HCT116 (cell line): Measurements from ENCODE around the gene DOCK2. TPM values are rescaled to one million over a fixed set of nuclear protein-coding genes. Genes with fewer than 3 reads are reported as not detected.
A peak's percentile ranks its signal among the peaks of the same experiment; 100 is the strongest.

ENCODE experiments used
- ATAC-seq: fragments of 200-7000 bp; cut with Tn5 transposase; 2 replicates; pipeline ENCODE4 v1.9.1; 2020; ENCODE audit warnings: mild to moderate bottlenecking, moderate library complexity
- BruUV-seq: library from RNA; stranded (reverse); fragments of 400-500 nt; replicated peaks from 2 replicates; lab custom pipeline; 2021; lab: Mats Ljungman, UMichigan
- CTCF ChIA-PET: fragments of 300-600 bp; sonication (Branson Sonifier 250); formaldehyde crosslinking; loops from one replicate; lab custom pipeline; 2021; ENCODE audit warnings: antibody characterized with exemption; lab: Charles Lee
- POLR2A ChIA-PET: fragments of 300-600, 350-600 bp; sonication (Branson Sonifier 250); formaldehyde crosslinking; loops from one replicate; lab custom pipeline; 2021; ENCODE audit warnings: antibody characterized with exemption; lab: Charles Lee
- RAD21 ChIA-PET, 2 experiments: fragments of 300-600 bp; sonication (Branson Sonifier 250); formaldehyde crosslinking; loops; one replicate each; lab custom pipeline; 2023; ENCODE audit warnings: low total read pairs in 2 of 2; ENCODE audit not compliant: uncharacterized antibody in 2 of 2, unreplicated experiment in 2 of 2, low non-redundant PET in 1 of 2; lab: Charles Lee
- DNase-seq: peaks from one replicate; pipeline ENCODE4 v3.0.0-alpha.2; 2010; ENCODE audit warnings: low read depth, low spot score
- H2AFZ ChIP-seq: fragments of 200-600 bp; shearing (Covaris generic), sonication (generic); 2 replicates; pipeline ENCODE4 v1.6.1; 2017; ENCODE audit warnings: low read depth, mixed run types, mixed read lengths, antibody characterized with exemption, low read length; ENCODE audit not compliant: poor library complexity, severe bottlenecking
- H3K27ac ChIP-seq: 2 replicates; pipeline ENCODE4 v1.5.1; 2012; ENCODE audit warnings: low read depth, low read length
- H3K27me3 ChIP-seq: fragments of 200-600 bp; sonication (generic); 2 replicates; pipeline ENCODE4 v1.6.1; 2016; ENCODE audit warnings: mixed run types, low read length, mixed read lengths; ENCODE audit not compliant: insufficient read depth
- H3K36me3 ChIP-seq, 2 experiments: fragments of 200-500 bp in 1 of 2; fragments of 200-600 bp in 1 of 2; sonication (Bioruptor generic) in 1 of 2; sonication (generic) in 1 of 2; 2 replicates each; pipeline versions ENCODE4 v1.5.1 to v1.6.1; 2014 to 2016; ENCODE audit warnings: low read length in 2 of 2, inconsistent platforms in 1 of 2, mixed read lengths in 1 of 2, mixed run types in 1 of 2; ENCODE audit not compliant: insufficient read depth in 2 of 2, control insufficient read depth in 1 of 2
- H3K4me1 ChIP-seq, 2 experiments: fragments of 200-600 bp in 1 of 2; sonication (generic) in 1 of 2; 2 replicates each; pipeline versions ENCODE4 v1.5.1 to v1.6.1; 2012 to 2017; ENCODE audit warnings: low read length in 2 of 2, inconsistent platforms in 1 of 2, mild to moderate bottlenecking in 1 of 2, mixed read lengths in 1 of 2, mixed run types in 1 of 2, moderate library complexity in 1 of 2; ENCODE audit not compliant: insufficient read depth in 2 of 2, control insufficient read depth in 1 of 2
- H3K4me2 ChIP-seq: fragments of 200-600 bp; sonication (generic); 2 replicates; pipeline ENCODE4 v1.6.1; 2017; ENCODE audit warnings: mixed run types, low read length, mixed read lengths
- H3K4me3 ChIP-seq, 2 experiments: fragments of 200-600 bp in 1 of 2; sonication (generic) in 1 of 2; replicated peaks in 1 of 2; 2 replicates each; pipeline ENCODE4 v1.5.1; 2011 to 2016; ENCODE audit warnings: low read length in 2 of 2, control low read depth in 1 of 2, low read depth in 1 of 2, mild to moderate bottlenecking in 1 of 2, mixed read lengths in 1 of 2, mixed run types in 1 of 2
- H3K79me2 ChIP-seq: fragments of 200-600 bp; sonication (generic); 2 replicates; pipeline ENCODE4 v1.6.1; 2017; ENCODE audit warnings: mild to moderate bottlenecking, mixed run types, low read length, moderate library complexity, mixed read lengths; ENCODE audit not compliant: insufficient read depth
- H3K9ac ChIP-seq: fragments of 200-600 bp; sonication (generic); 2 replicates; pipeline ENCODE4 v1.6.1; 2016; ENCODE audit warnings: low read length, mixed read lengths
- H3K9me2 ChIP-seq: fragments of 200-600 bp; sonication (generic), shearing (Covaris generic); 2 replicates; pipeline ENCODE4 v1.6.1; 2017; ENCODE audit warnings: mixed run types, mild to moderate bottlenecking, moderate library complexity; ENCODE audit not compliant: insufficient read depth
- H3K9me3 ChIP-seq, 2 experiments: fragments of 200-500 bp in 1 of 2; fragments of 200-600 bp in 1 of 2; sonication (Bioruptor generic) in 1 of 2; sonication (generic) in 1 of 2; 2 replicates each; pipeline ENCODE4 v1.6.1; 2014 to 2017; ENCODE audit warnings: low read length in 2 of 2, mixed read lengths in 2 of 2, inconsistent platforms in 1 of 2, low read depth in 1 of 2, mild to moderate bottlenecking in 1 of 2, mixed run types in 1 of 2, moderate library complexity in 1 of 2; ENCODE audit not compliant: control insufficient read depth in 1 of 2, insufficient read depth in 1 of 2
- H4K20me1 ChIP-seq: fragments of 200-600 bp; sonication (generic), shearing (Covaris generic); 2 replicates; pipeline ENCODE4 v1.6.1; 2017; ENCODE audit warnings: mixed run types, mild to moderate bottlenecking, moderate library complexity; ENCODE audit not compliant: insufficient read depth
- CBX3 ChIP-seq: IDR thresholded peaks from 2 replicates; pipeline ENCODE4 v1.6.1; 2012; ENCODE audit warnings: low read depth
- CTCF ChIP-seq, 3 experiments: fragments of 200-600 bp in 1 of 3; sonication (generic) in 1 of 3; IDR thresholded peaks in 2 of 3; conservative IDR thresholded peaks in 1 of 3; 2 replicates each; pipeline ENCODE4 v1.5.1; 2012 to 2017; ENCODE audit warnings: low read depth in 2 of 3, low read length in 2 of 3, antibody characterized with exemption in 1 of 3, borderline replicate concordance in 1 of 3, control low read depth in 1 of 3, mild to moderate bottlenecking in 1 of 3, mixed read lengths in 1 of 3, mixed run types in 1 of 3, moderate library complexity in 1 of 3; ENCODE audit not compliant: insufficient read depth in 1 of 3
- ELF1 ChIP-seq: IDR thresholded peaks from 2 replicates; pipeline ENCODE4 v1.6.1; 2012; ENCODE audit warnings: low read depth, borderline replicate concordance
- intact Hi-C: fragments of 100-400 bp; cut with micrococcal nuclease; formaldehyde crosslinking; loops from 2 replicates; pipeline ENCODE4 v1.10.0; 2022
- total RNA-seq: library from RNA; stranded (reverse); gene quantifications from one replicate; pipeline ENCODE4 v1.2.1, GENCODE V29; 2021; ENCODE audit not compliant: unreplicated experiment

DOCK2 gene
- total RNA-seq, 1 experiment from 2014 or later = 0.89 TPM

GRCh38 chr5:169721771-169722170 lies 84.7 kb downstream of the DOCK2 start:
- Histone ChIP-seq H3K36me3 (no peaks in the 10 kb centered on the region), H3K9me3 (no peaks in the 10 kb centered on the region), H3K9ac (no peak overlapping the region), H4K20me1 (no peaks in the 10 kb centered on the region), H3K9me2 (no peaks in the 10 kb centered on the region), H3K79me2 (no peaks in the 10 kb centered on the region), H3K4me2 (no peak overlapping the region), H3K27me3 (peaks cover 21% of the 10 kb centered on the region), H3K4me1 (no peaks in the 10 kb centered on the region), H3K4me3 (no peak overlapping the region), H2AFZ (no peak overlapping the region), H3K27ac (no peak overlapping the region)
- no peak for DNase-seq
- CTCF ChIA-PET = no interaction called here
- TF ChIP-seq CTCF (IDR thresholded peaks at IDR 0.05 in 2 of 3, conservative IDR thresholded peaks at IDR 0.05 in 1 of 3; ENCODE audit: borderline replicate concordance in 1 of 3, insufficient read depth in 1 of 3, low read depth in 2 of 3, low read length in 2 of 3) (peak in 1 of 3 experiments; percentile 29; a peak in 2 of 6 replicates), CBX3 (no peak)
- no TSS peak for BruUV-seq
- POLR2A ChIA-PET = no interaction called here
- intact Hi-C loops = no loop called here
- RAD21 ChIA-PET = no interaction called here
- no peak for ATAC-seq

GRCh38 chr5:169723103-169723831 lies 86.2 kb downstream of the DOCK2 start:
- CTCF ChIA-PET = no interaction called here
- no peak for ATAC-seq
- intact Hi-C loops = no loop called here

More at GRCh38 chr5:169723103-169723831, 86.2 kb downstream of the DOCK2 start:
- no peak for DNase-seq
- no peak overlapping the region for H3K4me3 ChIP-seq
- H3K4me1 ChIP-seq = no peaks in the 10 kb centered on the region
- no TSS peak for BruUV-seq
- TF ChIP-seq ELF1 (no peak), CBX3 (no peak)
- H3K36me3 ChIP-seq = no peaks in the 10 kb centered on the region
- H3K9me2 ChIP-seq = no peaks in the 10 kb centered on the region
- POLR2A ChIA-PET = no interaction called here
- peaks cover 25% of the 10 kb centered on the region for H3K27me3 ChIP-seq
- H3K79me2 ChIP-seq = no peaks in the 10 kb centered on the region
- no peak overlapping the region for H3K9ac ChIP-seq
- H2AFZ ChIP-seq = no peak overlapping the region
- H4K20me1 ChIP-seq = no peaks in the 10 kb centered on the region
- no peaks in the 10 kb centered on the region for H3K9me3 ChIP-seq
- RAD21 ChIA-PET = no interaction called here
- no peak overlapping the region for H3K27ac ChIP-seq
- no peak overlapping the region for H3K4me2 ChIP-seq
